ENCODE results near the gene CNRIP1. TPM values are rescaled to one million over a fixed set of nuclear protein-coding genes. Genes with fewer than 3 reads are reported as not detected.

CNRIP1 gene
- total RNA-seq, 4 donors from 2014 or later, result 4.7 to 7.6 (median 6.5) TPM

- Histone ChIP-seq H3K36me3 (no peaks in the 10 kb centered on the region), H3K27ac (no peak overlapping the region), H3K27me3 (no peaks in the 10 kb centered on the region), H3K4me1 (no peaks in the 10 kb centered on the region), H3K9me3 (no peaks in the 10 kb centered on the region), H3K4me3 (no peak overlapping the region)
- intact Hi-C loops (cut with DNase I; ENCODE audit: low total_unique reads) (no loop called here), in situ Hi-C loops (cut with MboI; ENCODE audit: low sequenced_read_pairs in 4 of 4) (no loop called here)
- DNase-seq (no peak), ATAC-seq (no peak)
- no peak for TF ChIP-seq POLR2A (IDR thresholded peaks at IDR 0.05)
- TF ChIP-seq CTCF (IDR thresholded peaks at IDR 0.05 in 4 of 5, conservative IDR thresholded peaks at IDR 0.05 in 1 of 5), result no peak
These were observed 14.2 kb upstream of the CNRIP1 start for GRCh38 chr2:68333931-68334330.

GRCh38 chr2:68333009-68333408 lies 13.3 kb upstream of the CNRIP1 start:
- H3K4me1 ChIP-seq, result no peaks in the 10 kb centered on the region
- DNase-seq, result no peak
- in situ Hi-C loops (cut with MboI; ENCODE audit: low sequenced_read_pairs in 4 of 4) (no loop called here), intact Hi-C loops (cut with DNase I; ENCODE audit: low total_unique reads) (no loop called here)
- ATAC-seq, result no peak
- H3K27ac ChIP-seq, result no peak overlapping the region
- TF ChIP-seq CTCF (IDR thresholded peaks at IDR 0.05 in 4 of 5, conservative IDR thresholded peaks at IDR 0.05 in 1 of 5), result no peak
- no peaks in the 10 kb centered on the region for H3K9me3 ChIP-seq
- H3K36me3 ChIP-seq, result no peaks in the 10 kb centered on the region
- H3K4me3 ChIP-seq, result no peak overlapping the region
- H3K27me3 ChIP-seq, result no peaks in the 10 kb centered on the region

- Histone ChIP-seq H3K36me3 (no peaks in the 10 kb centered on the region), H3K9me3 (no peaks in the 10 kb centered on the region), H3K27ac (no peak overlapping the region), H3K4me1 (no peaks in the 10 kb centered on the region), H3K4me3 (no peak overlapping the region), H3K27me3 (no peaks in the 10 kb centered on the region)
- intact Hi-C loops (cut with DNase I; ENCODE audit: low total_unique reads), result no loop called here
- TF ChIP-seq POLR2A (IDR thresholded peaks at IDR 0.05) (no peak), CTCF (IDR thresholded peaks at IDR 0.05 in 4 of 5, conservative IDR thresholded peaks at IDR 0.05 in 1 of 5) (no peak)
- ATAC-seq, result no peak
- in situ Hi-C loops (cut with MboI; ENCODE audit: low sequenced_read_pairs in 4 of 4), result no loop called here
- no peak for DNase-seq
These were observed 10.9 kb upstream of the CNRIP1 start for GRCh38 chr2:68330691-68331090.

- in situ Hi-C loops (cut with MboI; ENCODE audit: low sequenced_read_pairs in 4 of 4), result no loop called here
- Histone ChIP-seq H3K36me3 (no peaks in the 10 kb centered on the region), H3K4me1 (no peaks in the 10 kb centered on the region), H3K4me3 (no peak overlapping the region), H3K27ac (no peak overlapping the region), H3K27me3 (no peaks in the 10 kb centered on the region), H3K9me3 (no peaks in the 10 kb centered on the region)
- DNase-seq, result no peak
- intact Hi-C loops (cut with DNase I; ENCODE audit: low total_unique reads), result no loop called here
- ATAC-seq, result no peak
- TF ChIP-seq POLR2A (IDR thresholded peaks at IDR 0.05), result no peak
- TF ChIP-seq CTCF (IDR thresholded peaks at IDR 0.05 in 4 of 5, conservative IDR thresholded peaks at IDR 0.05 in 1 of 5), result no peak
These were observed 9.2 kb upstream of the CNRIP1 start for GRCh38 chr2:68328901-68329300.

- Histone ChIP-seq H3K4me3 (no peak overlapping the region), H3K4me1 (peaks cover 0 to 2% of the 10 kb centered on the region in 2 donors), H3K9me3 (no peaks in the 10 kb centered on the region), H3K36me3 (no peaks in the 10 kb centered on the region), H3K27ac (no peak overlapping the region), H3K27me3 (no peaks in the 10 kb centered on the region)
- ATAC-seq (no peak), DNase-seq (no peak)
- intact Hi-C loops (cut with DNase I; ENCODE audit: low total_unique reads) (no loop called here), in situ Hi-C loops (cut with MboI; ENCODE audit: low sequenced_read_pairs in 4 of 4) (no loop called here)
- TF ChIP-seq POLR2A (IDR thresholded peaks at IDR 0.05) (no peak), CTCF (IDR thresholded peaks at IDR 0.05 in 4 of 5, conservative IDR thresholded peaks at IDR 0.05 in 1 of 5) (no peak)
These were observed 5.3 kb upstream of the CNRIP1 start for GRCh38 chr2:68325056-68325455.

Measured in gastrocnemius medialis (tissue), 4 donors.